Panc1 (cell line): ENCODE measurements around the gene KRT77. TPM values are rescaled to one million over a fixed set of nuclear protein-coding genes. Genes with fewer than 3 reads are reported as not detected.
A peak's percentile ranks its signal among the peaks of the same experiment; 100 is the strongest.

Experiments used
- ATAC-seq: fragments of 200-7000 bp; cut with Tn5 transposase; 2 replicates; pipeline ENCODE4 v1.9.1; 2020; ENCODE audit warnings: mild to moderate bottlenecking, moderate library complexity
- BruUV-seq: library from RNA; stranded (reverse); fragments of 400-500 nt; replicated peaks from 2 replicates; lab custom pipeline; 2021; lab: Mats Ljungman, UMichigan
- CTCF ChIA-PET: fragments of 300-600 bp; sonication (Branson Sonifier 250); formaldehyde crosslinking; loops from one replicate; lab custom pipeline; 2022; ENCODE audit warnings: antibody characterized with exemption; lab: Charles Lee
- POLR2A ChIA-PET: fragments of 300-600 bp; sonication (Branson Sonifier 250); formaldehyde crosslinking; loops from one replicate; lab custom pipeline; 2022; ENCODE audit warnings: antibody characterized with exemption; lab: Charles Lee
- DNase-seq: peaks from one replicate; pipeline ENCODE4 v3.0.0-alpha.2; 2010; ENCODE audit warnings: low read depth, low spot score
- H3K27ac ChIP-seq: 2 replicates; pipeline ENCODE4 v1.5.1; 2011; ENCODE audit warnings: mild to moderate bottlenecking, low read length, inconsistent platforms
- H3K27me3 ChIP-seq: fragments of 200-500 bp; sonication (Bioruptor generic); 2 replicates; pipeline ENCODE4 v1.6.0; 2014; ENCODE audit warnings: low read length, inconsistent platforms; ENCODE audit not compliant: control insufficient read depth, insufficient read depth
- H3K36me3 ChIP-seq: fragments of 200-500 bp; sonication (Bioruptor generic); 2 replicates; pipeline ENCODE4 v1.5.1; 2014; ENCODE audit warnings: inconsistent platforms, mild to moderate bottlenecking, low read length, moderate library complexity; ENCODE audit not compliant: control insufficient read depth, insufficient read depth
- H3K4me1 ChIP-seq: 2 replicates; pipeline ENCODE4 v1.5.1; 2011; ENCODE audit warnings: inconsistent platforms, mild to moderate bottlenecking, low read length, moderate library complexity; ENCODE audit not compliant: control insufficient read depth, insufficient read depth
- H3K4me3 ChIP-seq, 2 experiments: 2 replicates each; pipeline ENCODE4 v1.5.1; 2011 to 2012; ENCODE audit warnings: low read depth in 2 of 2, low read length in 2 of 2, mild to moderate bottlenecking in 2 of 2, inconsistent platforms in 1 of 2, moderate library complexity in 1 of 2
- H3K9me3 ChIP-seq: fragments of 200-500 bp; sonication (Bioruptor generic); 2 replicates; pipeline ENCODE4 v1.5.1; 2014; ENCODE audit warnings: low read depth, mild to moderate bottlenecking, inconsistent platforms, low read length, moderate library complexity; ENCODE audit not compliant: control insufficient read depth, insufficient read depth
- POLR2AphosphoS5 ChIP-seq: IDR thresholded peaks from 2 replicates; pipeline ENCODE4 v1.6.1; 2012; ENCODE audit warnings: mild to moderate bottlenecking, low read depth, low read length, moderate library complexity
- SIN3A ChIP-seq: IDR thresholded peaks from 2 replicates; pipeline ENCODE4 v1.6.1; 2012; ENCODE audit warnings: low read depth, mild to moderate bottlenecking, low read length, moderate library complexity, borderline replicate concordance; ENCODE audit not compliant: insufficient read depth
- TCF7L2 ChIP-seq: IDR thresholded peaks from 2 replicates; pipeline ENCODE4 v1.6.1; 2011; ENCODE audit warnings: mild to moderate bottlenecking, low read depth, low read length, inconsistent platforms
- in situ Hi-C: cut with HindIII; loops from 2 replicates; pipeline ENCODE4 v1.10.0; 2016; ENCODE audit warnings: low sequenced_read_pairs, low pct_unique_long_range_greater_than_20kb
- intact Hi-C: fragments of 100-400 bp; cut with micrococcal nuclease; formaldehyde crosslinking; loops from one replicate; pipeline ENCODE4 v1.10.0; 2022; ENCODE audit not compliant: unreplicated experiment
- total RNA-seq: library from RNA; stranded (reverse); gene quantifications from one replicate; pipeline ENCODE4 v1.2.1, GENCODE V29; 2021; ENCODE audit not compliant: unreplicated experiment
- TF ChIP-seq, protein P1 (sequence below), 2 experiments: IDR thresholded peaks; 2 replicates each; pipeline ENCODE4 v1.6.1; 2011 to 2012; ENCODE audit warnings: low read depth in 2 of 2, control low read depth in 1 of 2, low read length in 1 of 2, mild to moderate bottlenecking in 1 of 2, moderate library complexity in 1 of 2; ENCODE audit not compliant: insufficient read depth in 1 of 2
- TF ChIP-seq, protein P2 (sequence below): fragments of 450-650 bp; IDR thresholded peaks from 2 replicates; pipeline ENCODE4 v1.5.1; 2017; ENCODE audit warnings: mild to moderate bottlenecking

Gene KRT77
- total RNA-seq, 1 experiment from 2014 or later = not detected

DNA sequence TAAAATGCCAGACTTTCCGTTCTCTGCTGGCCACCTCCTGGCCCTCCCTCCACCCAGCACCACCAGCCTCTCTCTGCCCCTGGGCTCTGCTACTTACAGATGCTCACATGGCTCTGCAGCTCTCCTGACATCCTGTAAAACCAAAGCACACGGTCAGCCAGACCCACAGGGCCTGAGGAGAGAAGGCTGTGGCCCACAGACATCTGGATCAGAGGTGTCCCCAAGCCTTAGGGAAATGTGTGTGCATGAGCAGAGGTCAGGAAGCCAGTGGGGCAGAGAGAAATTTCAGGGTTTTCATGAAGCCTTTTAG is 11.5 kb downstream of the KRT77 start:
- Histone ChIP-seq H3K9me3 (no peaks in the 10 kb centered on the region), H3K27me3 (peaks cover 21% of the 10 kb centered on the region), H3K4me3 (no peak overlapping the region), H3K27ac (no peak overlapping the region), H3K4me1 (no peaks in the 10 kb centered on the region; the same call in 1 of the 2 replicates), H3K36me3 (no peaks in the 10 kb centered on the region)
- no TSS peak for BruUV-seq
- intact Hi-C loops = no loop called here
- in situ Hi-C loops = no loop called here
- DNase-seq (no peak), ATAC-seq (0 out of 2 replicates have a peak, but pooled peaks have one; percentile 42)
- POLR2A ChIA-PET = no interaction called here
- TF ChIP-seq TCF7L2 = no peak
- TF ChIP-seq, protein P1, sequence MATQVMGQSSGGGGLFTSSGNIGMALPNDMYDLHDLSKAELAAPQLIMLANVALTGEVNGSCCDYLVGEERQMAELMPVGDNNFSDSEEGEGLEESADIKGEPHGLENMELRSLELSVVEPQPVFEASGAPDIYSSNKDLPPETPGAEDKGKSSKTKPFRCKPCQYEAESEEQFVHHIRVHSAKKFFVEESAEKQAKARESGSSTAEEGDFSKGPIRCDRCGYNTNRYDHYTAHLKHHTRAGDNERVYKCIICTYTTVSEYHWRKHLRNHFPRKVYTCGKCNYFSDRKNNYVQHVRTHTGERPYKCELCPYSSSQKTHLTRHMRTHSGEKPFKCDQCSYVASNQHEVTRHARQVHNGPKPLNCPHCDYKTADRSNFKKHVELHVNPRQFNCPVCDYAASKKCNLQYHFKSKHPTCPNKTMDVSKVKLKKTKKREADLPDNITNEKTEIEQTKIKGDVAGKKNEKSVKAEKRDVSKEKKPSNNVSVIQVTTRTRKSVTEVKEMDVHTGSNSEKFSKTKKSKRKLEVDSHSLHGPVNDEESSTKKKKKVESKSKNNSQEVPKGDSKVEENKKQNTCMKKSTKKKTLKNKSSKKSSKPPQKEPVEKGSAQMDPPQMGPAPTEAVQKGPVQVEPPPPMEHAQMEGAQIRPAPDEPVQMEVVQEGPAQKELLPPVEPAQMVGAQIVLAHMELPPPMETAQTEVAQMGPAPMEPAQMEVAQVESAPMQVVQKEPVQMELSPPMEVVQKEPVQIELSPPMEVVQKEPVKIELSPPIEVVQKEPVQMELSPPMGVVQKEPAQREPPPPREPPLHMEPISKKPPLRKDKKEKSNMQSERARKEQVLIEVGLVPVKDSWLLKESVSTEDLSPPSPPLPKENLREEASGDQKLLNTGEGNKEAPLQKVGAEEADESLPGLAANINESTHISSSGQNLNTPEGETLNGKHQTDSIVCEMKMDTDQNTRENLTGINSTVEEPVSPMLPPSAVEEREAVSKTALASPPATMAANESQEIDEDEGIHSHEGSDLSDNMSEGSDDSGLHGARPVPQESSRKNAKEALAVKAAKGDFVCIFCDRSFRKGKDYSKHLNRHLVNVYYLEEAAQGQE (IDR thresholded peaks at IDR 0.05; ENCODE audit: insufficient read depth in 1 of 2, low read depth in 2 of 2, low read length in 1 of 2) = no peak
- TF ChIP-seq, protein P2, sequence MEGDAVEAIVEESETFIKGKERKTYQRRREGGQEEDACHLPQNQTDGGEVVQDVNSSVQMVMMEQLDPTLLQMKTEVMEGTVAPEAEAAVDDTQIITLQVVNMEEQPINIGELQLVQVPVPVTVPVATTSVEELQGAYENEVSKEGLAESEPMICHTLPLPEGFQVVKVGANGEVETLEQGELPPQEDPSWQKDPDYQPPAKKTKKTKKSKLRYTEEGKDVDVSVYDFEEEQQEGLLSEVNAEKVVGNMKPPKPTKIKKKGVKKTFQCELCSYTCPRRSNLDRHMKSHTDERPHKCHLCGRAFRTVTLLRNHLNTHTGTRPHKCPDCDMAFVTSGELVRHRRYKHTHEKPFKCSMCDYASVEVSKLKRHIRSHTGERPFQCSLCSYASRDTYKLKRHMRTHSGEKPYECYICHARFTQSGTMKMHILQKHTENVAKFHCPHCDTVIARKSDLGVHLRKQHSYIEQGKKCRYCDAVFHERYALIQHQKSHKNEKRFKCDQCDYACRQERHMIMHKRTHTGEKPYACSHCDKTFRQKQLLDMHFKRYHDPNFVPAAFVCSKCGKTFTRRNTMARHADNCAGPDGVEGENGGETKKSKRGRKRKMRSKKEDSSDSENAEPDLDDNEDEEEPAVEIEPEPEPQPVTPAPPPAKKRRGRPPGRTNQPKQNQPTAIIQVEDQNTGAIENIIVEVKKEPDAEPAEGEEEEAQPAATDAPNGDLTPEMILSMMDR = no peak
- no peak for TF ChIP-seq SIN3A
- no peak for TF ChIP-seq POLR2AphosphoS5
- CTCF ChIA-PET = interaction anchor here (0.7 kb wide), 1 partner anchor 179 kb away, joined by 3 read pairs; no protein-coding TSS in a partner anchor

DNA sequence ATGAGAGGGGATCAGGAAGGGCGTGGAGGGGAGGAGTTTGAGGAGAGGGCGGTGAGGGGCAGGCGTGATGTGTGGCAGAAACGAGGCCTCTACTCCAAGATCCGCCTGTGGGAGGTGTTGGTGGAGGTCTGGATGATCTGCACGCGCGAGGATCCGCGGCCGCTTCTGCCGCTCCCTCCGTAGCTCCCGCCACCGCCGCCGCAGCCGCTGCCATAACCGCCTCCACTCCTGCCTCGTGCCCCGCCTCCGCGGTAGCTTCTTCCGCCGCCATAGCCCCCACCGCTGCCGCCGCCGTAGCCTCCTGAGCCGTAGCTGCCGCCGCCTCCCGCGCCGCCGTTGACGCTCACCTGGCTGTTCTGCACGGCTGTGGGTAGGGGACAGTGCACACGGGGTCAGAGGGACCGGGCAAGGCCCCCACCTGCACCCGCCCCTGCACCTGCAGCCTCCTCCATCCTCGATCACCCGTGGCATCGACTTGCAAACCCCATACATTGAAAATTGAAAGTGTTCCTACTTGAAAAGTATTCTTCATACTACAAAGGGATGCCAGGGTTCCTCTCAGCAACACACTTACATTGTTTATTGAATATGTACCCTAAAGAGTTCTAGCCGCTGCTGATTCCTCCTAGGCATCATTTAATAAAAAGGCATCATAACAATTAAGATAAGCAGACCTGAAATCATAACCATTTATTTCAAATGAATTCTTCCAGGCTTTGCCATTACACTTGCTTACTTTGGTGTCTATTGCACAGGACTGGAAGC is 12.1 kb downstream of the KRT77 start:
- ChIA-PET CTCF (no interaction called here), POLR2A (interaction anchor here (0.7 kb wide), 1 partner anchor 108 kb away, joined by 3 read pairs; no protein-coding TSS in a partner anchor)
- no peak overlapping the region for H3K27ac ChIP-seq
- intact Hi-C loops = no loop called here
- H3K9me3 ChIP-seq = no peaks in the 10 kb centered on the region
- H3K4me3 ChIP-seq = peak overlapping the region; percentile 23 to 29
- no peaks in the 10 kb centered on the region for H3K36me3 ChIP-seq
- DNase-seq (no peak), ATAC-seq (peak; percentile 56)
- peaks cover 25% of the 10 kb centered on the region for H3K27me3 ChIP-seq
- in situ Hi-C loops = no loop called here
- BruUV-seq = no TSS peak
- TF ChIP-seq POLR2AphosphoS5 (no peak), TCF7L2 (no peak), SIN3A (no peak)
- TF ChIP-seq, protein P1 (IDR thresholded peaks at IDR 0.05; ENCODE audit: insufficient read depth in 1 of 2, low read depth in 2 of 2, low read length in 1 of 2) = no peak
- TF ChIP-seq, protein P2 = no peak
- H3K4me1 ChIP-seq = no peaks in the 10 kb centered on the region; the same call in 1 of the 2 replicates
